SIG-M5 (cell line): ENCODE results near the gene RASSF5.
A peak's percentile ranks its signal among the peaks of the same experiment; 100 is the strongest.

Experiments used
- DNase-seq: peaks from one replicate; lab custom pipeline; 2025; lab: John Stamatoyannopoulos, UW

RASSF5 gene

GRCh38 chr1:206550446-206550845, 43.1 kb downstream of the RASSF5 start:
- no peak for DNase-seq

- no peak for DNase-seq
These were observed 44.1 kb downstream of the RASSF5 start for GRCh38 chr1:206551296-206551985.

GRCh38 chr1:206551986-206552326, 44.6 kb downstream of the RASSF5 start:
- DNase-seq = no peak

- no peak for DNase-seq
These were observed 46.9 kb downstream of the RASSF5 start for GRCh38 chr1:206554211-206554610.

GRCh38 chr1:206554701-206555472, 47.6 kb downstream of the RASSF5 start:
- no peak for DNase-seq

GRCh38 chr1:206555473-206555935, 48.2 kb downstream of the RASSF5 start:
- no peak for DNase-seq

GRCh38 chr1:206556047-206556749, 48.9 kb downstream of the RASSF5 start:
- DNase-seq = no peak

- peak; percentile 64 for DNase-seq
These were observed 49.7 kb downstream of the RASSF5 start for GRCh38 chr1:206556750-206557635.

GRCh38 chr1:206557636-206558473, 50.5 kb downstream of the RASSF5 start:
- peak; percentile 27 for DNase-seq

- no peak for DNase-seq
These were observed 51.7 kb downstream of the RASSF5 start for GRCh38 chr1:206558794-206559671.

- no peak for DNase-seq
These were observed 52.3 kb downstream of the RASSF5 start for GRCh38 chr1:206559672-206559995.

GRCh38 chr1:206560007-206560716, 52.8 kb downstream of the RASSF5 start:
- DNase-seq = no peak

- no peak for DNase-seq
These were observed 56.3 kb downstream of the RASSF5 start for GRCh38 chr1:206563367-206564207.

GRCh38 chr1:206565995-206566394, 58.7 kb downstream of the RASSF5 start:
- no peak for DNase-seq

- no peak for DNase-seq
These were observed 59.7 kb downstream of the RASSF5 start for GRCh38 chr1:206566999-206567398.

GRCh38 chr1:206568256-206568655, 60.9 kb downstream of the RASSF5 start:
- no peak for DNase-seq

- no peak for DNase-seq
These were observed 61.5 kb downstream of the RASSF5 start for GRCh38 chr1:206568779-206569352.

- no peak for DNase-seq
These were observed 62.2 kb downstream of the RASSF5 start for GRCh38 chr1:206569556-206569955.
